ENCODE results near the gene DYRK4.

Gene DYRK4

GRCh38 chr12:4563336-4563735, 1.3 kb downstream of the DYRK4 start:
- no peak for DNase-seq (ENCODE audit: low read depth)

- DNase-seq (ENCODE audit: low read depth): no peak
Observed at GRCh38 chr12:4564818-4565217, 2.8 kb downstream of the DYRK4 start.

GRCh38 chr12:4566474-4566873, 4.5 kb downstream of the DYRK4 start:
- no peak for DNase-seq (ENCODE audit: low read depth)

- DNase-seq (ENCODE audit: low read depth): no peak
Observed at GRCh38 chr12:4567073-4567881, 5.3 kb downstream of the DYRK4 start.

GRCh38 chr12:4569261-4569660, 7.3 kb downstream of the DYRK4 start:
- DNase-seq (ENCODE audit: low read depth): no peak

GRCh38 chr12:4572680-4573079, 10.7 kb downstream of the DYRK4 start:
- no peak for DNase-seq (ENCODE audit: low read depth)

GRCh38 chr12:4579305-4580102, 17.5 kb downstream of the DYRK4 start:
- DNase-seq (ENCODE audit: low read depth): no peak

GRCh38 chr12:4580281-4580688, 18.3 kb downstream of the DYRK4 start:
- no peak for DNase-seq (ENCODE audit: low read depth)

GRCh38 chr12:4584281-4584680, 22.3 kb downstream of the DYRK4 start:
- no peak for DNase-seq (ENCODE audit: low read depth)

- DNase-seq (ENCODE audit: low read depth): no peak
Observed at GRCh38 chr12:4584896-4585295, 22.9 kb downstream of the DYRK4 start.

GRCh38 chr12:4586500-4586899, 24.5 kb downstream of the DYRK4 start:
- DNase-seq (ENCODE audit: low read depth): no peak

GRCh38 chr12:4587108-4587507, 25.1 kb downstream of the DYRK4 start:
- DNase-seq (ENCODE audit: low read depth): no peak

- no peak for DNase-seq (ENCODE audit: low read depth)
Observed at GRCh38 chr12:4588916-4589315, 26.9 kb downstream of the DYRK4 start.

GRCh38 chr12:4589941-4590340, 27.9 kb downstream of the DYRK4 start:
- no peak for DNase-seq (ENCODE audit: low read depth)

GRCh38 chr12:4591180-4591687, 29.2 kb downstream of the DYRK4 start:
- DNase-seq (ENCODE audit: low read depth): no peak

GRCh38 chr12:4595881-4596280, 33.9 kb downstream of the DYRK4 start:
- no peak for DNase-seq (ENCODE audit: low read depth)

GRCh38 chr12:4603421-4603820, 41.4 kb downstream of the DYRK4 start:
- no peak for DNase-seq (ENCODE audit: low read depth)

- no peak for DNase-seq (ENCODE audit: low read depth)
Observed at GRCh38 chr12:4603946-4604345, 41.9 kb downstream of the DYRK4 start.

- DNase-seq (ENCODE audit: low read depth): peak; percentile 57
Observed at GRCh38 chr12:4604684-4605193, 42.7 kb downstream of the DYRK4 start.

- DNase-seq (ENCODE audit: low read depth): no peak
Observed at GRCh38 chr12:4607056-4607455, 45.0 kb downstream of the DYRK4 start.

- DNase-seq (ENCODE audit: low read depth): no peak
Observed at GRCh38 chr12:4609071-4609470, 47.1 kb downstream of the DYRK4 start.

GRCh38 chr12:4610481-4610880, 48.5 kb downstream of the DYRK4 start:
- DNase-seq (ENCODE audit: low read depth): no peak

- no peak for DNase-seq (ENCODE audit: low read depth)
Observed at GRCh38 chr12:4615667-4616066, 53.7 kb downstream of the DYRK4 start.
